GM18868 (cell line): Measurements from ENCODE around the gene TMEM175.

Source experiments
- ATAC-seq: cut with Tn5 transposase; IDR thresholded peaks from one replicate; pipeline ENCODE4 v1.9.1; 2021; ENCODE audit warnings: mild to moderate bottlenecking, moderate library complexity; ENCODE audit not compliant: unreplicated experiment

The TMEM175 gene

GRCh38 chr4:958314-958665 lies 26.0 kb downstream of the TMEM175 start:
- no peak for ATAC-seq

DNA sequence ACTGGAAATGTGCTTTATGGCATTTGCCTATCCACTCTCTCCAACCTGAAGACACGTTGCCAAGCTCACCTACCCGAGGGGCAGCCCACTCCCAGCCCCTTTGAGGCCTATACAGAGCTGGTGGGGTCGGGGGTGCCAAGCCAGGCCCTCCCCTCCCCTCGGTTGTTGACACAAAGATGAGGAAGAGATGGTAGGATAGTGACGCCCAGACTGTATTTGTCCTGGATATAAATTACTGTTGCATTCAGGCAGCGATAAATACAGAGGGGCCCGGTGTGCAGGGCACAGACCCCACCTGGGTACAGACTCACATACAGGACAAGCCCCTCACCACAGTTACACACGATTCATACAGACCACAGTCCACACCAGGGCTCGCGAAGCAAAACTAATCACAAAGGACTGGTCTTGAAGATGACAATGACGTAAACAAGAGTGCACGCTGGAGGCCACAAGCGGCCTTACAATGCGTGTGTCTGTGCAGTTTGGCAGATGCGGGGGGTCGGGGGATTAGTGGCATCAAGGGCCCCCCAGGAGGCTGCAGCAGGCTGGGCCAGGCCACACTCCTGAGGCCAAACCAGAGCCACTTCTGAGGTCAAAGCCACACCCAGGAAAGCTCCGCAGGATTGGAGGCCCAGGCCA lies 26.6 kb downstream of the TMEM175 start:
- no peak for ATAC-seq

- no peak for ATAC-seq
Measured at GRCh38 chr4:959338-960139, 27.3 kb downstream of the TMEM175 start.

DNA sequence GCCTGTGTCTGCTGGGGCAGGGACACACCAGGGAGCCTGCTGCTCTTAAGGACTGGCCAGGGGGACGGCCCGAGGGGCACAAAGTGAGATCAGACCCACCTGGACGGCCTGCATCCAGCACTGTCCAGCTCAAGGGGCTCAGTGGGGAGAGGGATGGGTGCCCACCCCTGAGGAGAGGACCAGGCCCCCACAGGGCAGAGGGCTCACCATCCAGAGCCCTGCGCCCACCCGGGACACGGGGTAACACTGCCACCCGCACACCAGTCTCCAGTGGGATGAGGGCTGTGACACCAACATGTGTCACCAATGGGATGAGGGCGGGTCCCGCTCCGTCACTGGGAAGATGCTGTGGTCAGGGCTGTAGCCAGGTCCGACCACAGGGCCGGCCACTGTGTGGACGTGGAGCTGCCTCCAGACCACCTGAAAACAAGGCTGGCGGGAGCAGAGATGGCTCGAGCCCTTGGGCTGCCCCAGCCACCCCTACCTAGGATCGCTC lies 27.9 kb downstream of the TMEM175 start:
- ATAC-seq = no peak

- ATAC-seq = no peak
Measured at GRCh38 chr4:960636-961350, 28.5 kb downstream of the TMEM175 start.

DNA sequence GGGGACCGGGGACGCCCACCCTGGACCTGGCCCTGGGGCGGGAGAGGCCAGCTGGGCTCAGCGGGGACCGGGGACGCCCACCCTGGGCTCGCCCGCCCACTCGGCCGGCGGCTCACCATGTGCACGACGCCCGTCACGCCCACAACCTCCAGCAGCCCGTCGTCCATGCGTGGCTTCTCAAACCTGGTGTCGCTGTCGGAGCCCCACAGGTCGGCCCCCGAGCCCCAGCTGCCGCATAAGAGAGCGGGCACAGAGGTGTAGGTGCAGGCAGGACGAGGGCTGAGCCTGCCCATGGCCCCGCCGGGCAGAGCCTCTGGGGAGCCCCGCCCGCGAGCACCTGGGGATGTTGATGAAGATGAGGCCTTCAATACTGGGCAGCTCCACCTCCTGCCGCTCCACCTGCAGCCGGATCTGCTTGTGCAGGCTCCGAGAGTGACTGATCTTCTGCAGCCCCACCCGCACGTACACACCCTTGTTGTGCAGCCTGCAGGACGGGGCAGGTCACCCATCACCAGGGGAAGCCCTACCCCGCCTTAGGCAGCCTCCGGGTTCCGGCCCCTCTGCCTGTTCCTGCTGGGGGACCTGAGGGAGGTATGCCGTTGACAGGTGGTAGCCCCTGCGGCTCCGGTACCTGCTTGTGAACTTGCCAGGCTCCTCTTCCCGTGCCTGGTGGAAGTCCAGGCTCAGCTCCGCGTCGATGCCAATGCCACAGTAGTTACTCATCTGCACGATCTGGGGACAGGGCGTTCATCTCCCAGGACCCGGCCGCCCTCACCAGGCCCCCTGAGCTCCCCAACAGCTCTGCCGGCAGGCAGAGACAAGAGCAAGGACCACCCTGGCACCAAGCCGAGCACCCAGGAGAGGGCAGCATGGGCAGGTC lies 29.3 kb downstream of the TMEM175 start:
- no peak for ATAC-seq

DNA sequence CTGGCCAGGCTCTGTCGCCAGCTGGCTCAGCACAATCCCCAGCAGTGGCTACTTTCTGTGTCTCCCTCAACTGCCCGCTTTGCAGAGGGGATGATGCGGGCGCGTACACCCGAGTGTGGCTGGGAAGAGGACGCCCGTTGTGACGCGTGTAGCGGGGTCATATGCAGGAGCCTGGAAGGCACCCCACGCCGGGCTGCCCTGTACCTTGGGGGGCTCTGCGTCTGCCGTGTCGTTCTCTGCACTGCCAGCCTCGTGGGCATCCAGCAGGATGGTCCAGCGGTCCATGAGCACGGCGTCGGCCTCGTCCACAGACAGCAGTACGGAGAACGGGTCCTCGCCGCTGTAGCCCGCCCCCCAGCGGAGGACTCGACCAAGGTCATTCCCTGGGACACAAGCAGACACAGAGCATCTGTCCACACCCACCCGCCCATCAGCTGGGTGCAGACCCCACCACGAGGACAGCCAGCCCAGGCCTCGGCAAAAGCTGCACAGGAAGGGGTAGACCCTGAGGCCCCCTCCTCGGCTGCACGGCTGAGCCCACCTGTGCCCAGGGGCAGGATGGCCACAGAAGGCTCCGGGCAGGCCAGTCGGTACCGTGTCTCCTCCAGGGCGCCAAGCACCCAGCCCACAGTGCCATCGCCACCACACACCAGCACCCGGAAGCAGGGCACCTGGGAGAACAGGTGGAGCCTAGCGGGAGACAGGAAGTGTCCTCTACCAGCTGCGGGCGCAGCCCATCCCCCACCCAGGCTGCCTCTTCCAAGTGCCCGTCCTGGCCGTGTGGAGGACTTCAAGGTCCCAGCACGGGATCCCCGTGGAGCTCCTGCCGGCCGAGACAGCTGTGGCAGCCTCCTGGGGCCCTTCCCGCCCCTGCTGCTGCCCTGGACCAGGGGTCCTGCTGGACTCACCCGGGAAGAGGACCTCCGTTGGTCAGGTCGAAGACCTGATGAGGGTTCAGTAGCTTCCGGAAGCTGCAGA lies 30.3 kb downstream of the TMEM175 start:
- no peak for ATAC-seq

DNA sequence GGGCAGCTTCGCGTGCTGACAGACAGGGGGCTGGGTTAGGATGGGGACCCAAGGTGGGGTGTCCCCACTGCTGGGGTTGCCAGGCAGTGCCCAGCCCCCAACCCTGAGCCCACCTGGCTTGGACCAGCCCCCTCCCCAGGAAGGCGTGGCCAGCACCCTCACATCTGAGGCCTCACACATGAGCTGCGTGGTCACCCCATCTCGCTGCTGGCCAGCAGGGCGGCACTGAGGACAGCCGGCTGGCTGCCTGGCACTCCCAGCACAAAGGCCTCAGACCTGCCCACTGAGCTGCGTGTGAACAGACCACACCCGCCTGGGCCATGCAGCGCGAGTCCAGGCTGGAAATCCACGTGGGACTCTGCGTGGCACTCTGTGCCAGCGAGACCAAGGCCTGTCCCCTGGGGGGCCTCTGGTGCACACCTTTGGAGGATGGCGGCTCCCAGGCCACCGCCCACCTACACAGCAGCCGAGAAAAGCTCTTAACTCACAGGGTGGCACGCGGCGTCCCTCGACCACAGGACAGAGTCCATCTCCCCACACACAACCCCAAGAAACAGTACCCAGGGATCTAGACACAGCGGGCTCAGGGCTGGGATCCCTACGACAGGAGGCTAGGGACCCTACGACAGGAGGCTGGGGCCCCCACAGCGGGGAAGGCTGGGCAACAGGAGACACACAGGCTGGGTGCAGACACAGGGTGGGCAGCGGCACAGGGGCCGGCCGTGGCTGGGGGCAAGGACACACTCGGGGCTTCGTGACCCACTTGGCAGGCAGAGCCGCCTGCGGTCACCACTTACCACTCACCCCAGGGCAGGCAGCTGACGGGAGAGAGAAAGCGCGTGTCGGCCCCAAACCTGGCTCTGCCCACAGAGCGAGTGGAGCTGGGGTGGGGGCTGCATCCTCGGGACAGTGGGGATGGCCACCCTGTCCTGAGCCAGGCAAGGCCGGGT lies 31.3 kb downstream of the TMEM175 start:
- ATAC-seq = no peak

- no peak for ATAC-seq
Measured at GRCh38 chr4:964346-965025, 32.2 kb downstream of the TMEM175 start.

- no peak for ATAC-seq
Measured at GRCh38 chr4:965048-965765, 32.9 kb downstream of the TMEM175 start.

GRCh38 chr4:965766-966134 lies 33.5 kb downstream of the TMEM175 start:
- ATAC-seq = no peak

GRCh38 chr4:966266-967112 lies 34.2 kb downstream of the TMEM175 start:
- no peak for ATAC-seq

GRCh38 chr4:967113-968104 lies 35.1 kb downstream of the TMEM175 start:
- no peak for ATAC-seq

- ATAC-seq = no peak
Measured at GRCh38 chr4:968221-968620, 36.0 kb downstream of the TMEM175 start.
